Colonic mucosa (tissue), 4 donors: ENCODE results near the gene TEAD2. TPM values are rescaled to one million over a fixed set of nuclear protein-coding genes. Genes with fewer than 3 reads are reported as not detected.
A peak's percentile ranks its signal among the peaks of the same experiment; 100 is the strongest.

Experiments
- DNase-seq: peaks from one replicate; pipeline ENCODE4 v3.0.0-alpha.2; 2020
- H3K27ac ChIP-seq: fragments of 200-600 bp; one replicate; pipeline ENCODE4 v1.8.0; 2021
- H3K27me3 ChIP-seq: fragments of 200-600 bp; one replicate; pipeline ENCODE4 v1.8.0; 2021
- H3K36me3 ChIP-seq: fragments of 200-600 bp; one replicate; pipeline ENCODE4 v1.8.0; 2021
- H3K4me1 ChIP-seq: fragments of 200-600 bp; one replicate; pipeline ENCODE4 v1.8.0; 2021; ENCODE audit warnings: mild to moderate bottlenecking
- H3K4me3 ChIP-seq: fragments of 200-600 bp; one replicate; pipeline ENCODE4 v1.8.0; 2021
- H3K9ac ChIP-seq, 2 donors: one replicate each; pipeline ENCODE4 v1.7.0; 2013; ENCODE audit warnings: control low read depth in 2 of 2, low read depth in 2 of 2, low read length in 2 of 2
- H3K9me3 ChIP-seq: fragments of 200-600 bp; one replicate; pipeline ENCODE4 v1.8.0; 2021
- CTCF ChIP-seq: fragments of 200-600 bp; IDR thresholded peaks from one replicate; pipeline ENCODE4 v1.8.0; 2022; ENCODE audit warnings: antibody characterized with exemption, mild to moderate bottlenecking
- intact Hi-C: fragments of 100-400 bp; cut with DNase I; formaldehyde crosslinking; loops from one replicate; pipeline ENCODE4 v1.14.1; 2022
- total RNA-seq, 2 donors: library from RNA; stranded (reverse); fragmentation: NEBNext Ultra II Directional in 1 of 2; extraction: Animal tissue kit (Norgen Biotek cat#: 25700) in 1 of 2; gene quantifications; one replicate each; pipeline ENCODE4 v1.2.1, GENCODE V29; 2021
- donor health status: healthy.
- donor health status: DM: no; HTN: no; CAD: no.
- donor health status: DM: no; HTN: no; CAD: no.

Gene TEAD2
- total RNA-seq, 2 donors from 2014 or later = 17.0 to 17.7 TPM

- Histone ChIP-seq H3K4me1 (no peaks in the 10 kb centered on the region), H3K9me3 (no peaks in the 10 kb centered on the region)
- TF ChIP-seq CTCF = no peak
Observed at GRCh38 chr19:49368711-49369358, 6.6 kb upstream of the TEAD2 start.

GRCh38 chr19:49366110-49366509 lies 3.9 kb upstream of the TEAD2 start:
- Histone ChIP-seq H3K27ac (no peak overlapping the region), H3K27me3 (no peaks in the 10 kb centered on the region), H3K4me3 (no peak overlapping the region), H3K9me3 (no peaks in the 10 kb centered on the region), H3K36me3 (no peaks in the 10 kb centered on the region), H3K4me1 (no peaks in the 10 kb centered on the region), H3K9ac (no peak overlapping the region)
- TF ChIP-seq CTCF = no peak
- intact Hi-C loops = no loop called here
- no peak for DNase-seq

More at GRCh38 chr19:49368711-49369358, 6.6 kb upstream of the TEAD2 start:
- Histone ChIP-seq H3K9ac (no peak overlapping the region), H3K27ac (no peak overlapping the region), H3K36me3 (no peaks in the 10 kb centered on the region), H3K27me3 (no peaks in the 10 kb centered on the region), H3K4me3 (no peak overlapping the region)
- intact Hi-C loops = no loop called here
- no peak for DNase-seq

- Histone ChIP-seq H3K27ac (no peak overlapping the region), H3K27me3 (no peaks in the 10 kb centered on the region), H3K4me3 (peak overlapping the region; percentile 19), H3K9ac (peak overlapping the region in 1 of 2 donors; percentile 12), H3K9me3 (no peaks in the 10 kb centered on the region), H3K4me1 (no peaks in the 10 kb centered on the region), H3K36me3 (no peaks in the 10 kb centered on the region)
- no peak for DNase-seq
- TF ChIP-seq CTCF = no peak
- intact Hi-C loops = no loop called here
Observed at GRCh38 chr19:49364083-49364737, 2.0 kb upstream of the TEAD2 start.

- Histone ChIP-seq H3K27me3 (no peaks in the 10 kb centered on the region), H3K4me3 (peak within 1 kb of the TSS; percentile 62), H3K36me3 (no peaks in the 10 kb centered on the region), H3K9me3 (no peaks in the 10 kb centered on the region), H3K9ac (peak within 1 kb of the TSS; percentile 47 to 58), H3K4me1 (no peaks in the 10 kb centered on the region), H3K27ac (peak within 1 kb of the TSS; percentile 84)
- intact Hi-C loops = no loop called here
- TF ChIP-seq CTCF = no peak
- DNase-seq = peak; percentile 100
Observed at GRCh38 chr19:49363268-49364082, 1.3 kb upstream of the TEAD2 start, which contains the start of gene DKKL1. TSS of gene DKKL1 (plus strand) at chr19:49363877. CDS start at chr19:49363999, 122 bp downstream.

GRCh38 chr19:49362929-49363267 lies 682 bp upstream of the TEAD2 start:
- no peak for TF ChIP-seq CTCF
- Histone ChIP-seq H3K4me3 (peak overlapping the region; percentile 62), H3K27ac (peak overlapping the region; percentile 84), H3K27me3 (no peaks in the 10 kb centered on the region), H3K9me3 (no peaks in the 10 kb centered on the region), H3K4me1 (no peaks in the 10 kb centered on the region), H3K36me3 (no peaks in the 10 kb centered on the region), H3K9ac (peak overlapping the region; percentile 47 to 58)
- intact Hi-C loops = no loop called here
- DNase-seq = peak; percentile 56
